OCI-LY1 (cell line): Measurements from ENCODE around the gene AIF1L.

Experiments
- EZH2 ChIP-seq: fragments of 200-600 bp; sonication (generic), shearing (Covaris generic); IDR thresholded peaks from 2 replicates; pipeline ENCODE4 v1.8.0; 2017; ENCODE audit warnings: borderline replicate concordance, mixed run types, mild to moderate bottlenecking, antibody characterized with exemption, low read length, moderate library complexity, mixed read lengths
- TF ChIP-seq, protein P1 (sequence below): fragments of 200-600 bp; sonication (generic), shearing (Covaris generic); IDR thresholded peaks from 2 replicates; pipeline ENCODE4 v1.5.1; 2017; ENCODE audit warnings: mild to moderate bottlenecking, antibody characterized with exemption, low read length, moderate library complexity, mixed read lengths

DNA sequence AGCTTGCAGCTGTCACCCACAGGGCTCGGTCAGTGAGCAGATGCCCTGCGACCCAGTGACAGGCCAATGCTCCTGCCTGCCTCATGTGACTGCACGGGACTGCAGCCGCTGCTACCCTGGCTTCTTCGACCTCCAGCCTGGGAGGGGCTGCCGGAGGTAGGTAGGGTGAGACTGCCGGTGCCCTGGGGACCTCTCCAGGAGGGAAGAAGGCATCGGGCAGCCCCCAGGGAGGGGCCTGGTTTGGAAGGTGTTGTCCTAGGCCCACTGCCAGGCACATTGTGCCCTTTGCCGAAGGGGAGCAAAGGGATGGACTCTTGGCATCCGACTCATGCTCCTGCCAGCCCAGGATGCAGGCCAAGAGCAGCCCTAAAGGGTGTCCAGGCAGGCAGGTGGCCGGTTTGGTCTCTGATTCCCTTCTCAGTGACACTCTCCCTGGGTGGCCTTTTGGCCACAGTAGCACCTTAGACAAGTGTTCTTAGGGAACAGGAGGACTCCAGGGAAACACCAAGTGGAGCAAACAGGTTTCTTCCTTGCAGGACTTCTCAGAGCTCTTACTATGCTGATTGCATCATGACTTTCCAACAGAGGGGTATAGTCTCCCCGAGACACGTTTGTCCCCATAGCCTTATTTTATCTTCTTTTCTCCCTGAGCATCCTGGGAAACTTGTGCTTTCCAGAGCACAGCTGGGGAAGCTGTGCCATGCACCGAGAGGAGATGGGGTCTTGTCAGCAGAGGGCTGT lies 28.1 kb upstream of the AIF1L start:
- TF ChIP-seq, protein P1, sequence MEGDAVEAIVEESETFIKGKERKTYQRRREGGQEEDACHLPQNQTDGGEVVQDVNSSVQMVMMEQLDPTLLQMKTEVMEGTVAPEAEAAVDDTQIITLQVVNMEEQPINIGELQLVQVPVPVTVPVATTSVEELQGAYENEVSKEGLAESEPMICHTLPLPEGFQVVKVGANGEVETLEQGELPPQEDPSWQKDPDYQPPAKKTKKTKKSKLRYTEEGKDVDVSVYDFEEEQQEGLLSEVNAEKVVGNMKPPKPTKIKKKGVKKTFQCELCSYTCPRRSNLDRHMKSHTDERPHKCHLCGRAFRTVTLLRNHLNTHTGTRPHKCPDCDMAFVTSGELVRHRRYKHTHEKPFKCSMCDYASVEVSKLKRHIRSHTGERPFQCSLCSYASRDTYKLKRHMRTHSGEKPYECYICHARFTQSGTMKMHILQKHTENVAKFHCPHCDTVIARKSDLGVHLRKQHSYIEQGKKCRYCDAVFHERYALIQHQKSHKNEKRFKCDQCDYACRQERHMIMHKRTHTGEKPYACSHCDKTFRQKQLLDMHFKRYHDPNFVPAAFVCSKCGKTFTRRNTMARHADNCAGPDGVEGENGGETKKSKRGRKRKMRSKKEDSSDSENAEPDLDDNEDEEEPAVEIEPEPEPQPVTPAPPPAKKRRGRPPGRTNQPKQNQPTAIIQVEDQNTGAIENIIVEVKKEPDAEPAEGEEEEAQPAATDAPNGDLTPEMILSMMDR, result no peak
- no peak for TF ChIP-seq EZH2
